Measurements from ENCODE around the gene SEC61B.

DNA sequence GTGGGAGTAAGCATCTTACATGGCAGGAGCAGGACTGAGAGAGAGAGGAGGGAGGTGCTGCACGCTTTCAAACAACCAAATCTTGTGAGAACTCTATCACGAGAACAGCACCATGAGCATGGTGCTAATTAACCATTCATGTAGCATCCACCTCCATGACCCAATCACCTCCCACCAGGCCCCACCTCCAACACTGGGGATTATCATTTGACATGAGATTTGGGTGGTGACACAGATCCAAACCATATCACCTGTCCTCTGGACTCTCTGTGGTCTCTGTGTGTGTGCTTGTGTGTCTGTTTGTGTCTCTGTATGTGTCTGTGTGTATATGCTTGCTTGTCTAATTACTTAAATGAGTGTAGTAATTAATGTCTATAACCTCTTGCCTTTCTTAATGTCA, 31.1 kb downstream of the SEC61B start:
- no peak for TF ChIP-seq YY1 (IDR thresholded peaks at IDR 0.05; ENCODE audit: insufficient read depth, insufficient read length)
- no peak for TF ChIP-seq ZNF274 (IDR thresholded peaks at IDR 0.05; ENCODE audit: low read depth, low read length)
